ENCODE results near the gene MPZL3.
"Not testable (repeated sequence)": the region's sequence is repeated elsewhere in the genome, so short reads cannot be mapped to it uniquely, and the experiment has no call there.

DNA sequence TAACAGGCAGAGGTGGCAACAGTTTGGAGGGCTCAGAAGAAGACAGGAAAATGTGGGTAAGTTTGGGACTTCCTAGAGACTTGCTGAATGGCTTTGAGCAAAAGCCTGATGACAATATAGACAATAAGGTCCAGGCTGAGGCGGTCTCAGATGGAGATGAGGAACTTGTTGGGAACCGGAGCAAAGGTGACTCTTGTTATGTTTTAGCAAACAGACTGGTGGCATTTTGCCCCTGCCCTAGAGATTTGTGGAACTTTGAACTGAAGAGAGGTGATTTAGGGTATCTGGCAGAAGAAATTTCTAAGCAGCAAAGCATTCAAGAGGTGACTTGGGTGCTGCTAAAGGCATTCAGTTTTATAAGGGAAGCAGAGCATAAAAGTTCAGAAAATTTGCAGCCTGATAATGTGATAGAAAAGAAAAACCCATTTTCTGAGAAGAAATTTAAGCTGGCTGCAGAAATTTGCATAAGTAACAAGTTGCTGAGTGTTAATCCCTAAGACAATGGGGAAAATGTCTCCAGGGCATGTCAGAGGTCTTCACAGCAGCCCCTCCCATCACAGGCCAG lies 61.1 kb downstream of the MPZL3 start:
- TF ChIP-seq POLR2A (IDR thresholded peaks at IDR 0.05; ENCODE audit: low read depth, low read length); POLR2AphosphoS5 (IDR thresholded peaks at IDR 0.05; ENCODE audit: low read depth, low read length); TAF1 (IDR thresholded peaks at IDR 0.05; ENCODE audit: borderline replicate concordance, low read depth, low read length): not testable (repeated sequence)

Data from GM12892 (cell line).